CD1c-positive myeloid dendritic cell (primary cell): ENCODE data around the gene NTSR2.

Experiments used
- DNase-seq: peaks from one replicate; pipeline ENCODE4 v3.0.0-alpha.2; 2016; ENCODE audit errors: extremely low spot score

The NTSR2 gene

GRCh38 chr2:11657646-11658045 is 12.3 kb downstream of the NTSR2 start:
- no peak for DNase-seq

- no peak for DNase-seq
These were observed 12.8 kb downstream of the NTSR2 start for GRCh38 chr2:11657195-11657594.

- DNase-seq, result no peak
These were observed 13.3 kb downstream of the NTSR2 start for GRCh38 chr2:11656671-11657101.

GRCh38 chr2:11656252-11656651 is 13.7 kb downstream of the NTSR2 start:
- DNase-seq, result no peak

GRCh38 chr2:11655495-11655894 is 14.5 kb downstream of the NTSR2 start:
- no peak for DNase-seq

GRCh38 chr2:11652553-11652952 is 17.4 kb downstream of the NTSR2 start:
- no peak for DNase-seq

GRCh38 chr2:11651856-11652548 is 18.0 kb downstream of the NTSR2 start:
- no peak for DNase-seq

- no peak for DNase-seq
These were observed 20.9 kb downstream of the NTSR2 start for GRCh38 chr2:11649093-11649492.

- DNase-seq, result no peak
These were observed 22.0 kb downstream of the NTSR2 start for GRCh38 chr2:11647834-11648600.

GRCh38 chr2:11646530-11646929 is 23.5 kb downstream of the NTSR2 start:
- no peak for DNase-seq

- DNase-seq, result no peak
These were observed 25.7 kb downstream of the NTSR2 start for GRCh38 chr2:11644293-11644692.

GRCh38 chr2:11642972-11643371 is 27.0 kb downstream of the NTSR2 start:
- DNase-seq, result no peak

GRCh38 chr2:11640132-11640531 is 29.9 kb downstream of the NTSR2 start:
- no peak for DNase-seq

GRCh38 chr2:11639503-11639902 is 30.5 kb downstream of the NTSR2 start:
- DNase-seq, result no peak

- DNase-seq, result no peak
These were observed 32.4 kb downstream of the NTSR2 start for GRCh38 chr2:11637546-11637945.

- no peak for DNase-seq
These were observed 33.3 kb downstream of the NTSR2 start for GRCh38 chr2:11636593-11637295.

- no peak for DNase-seq
These were observed 34.9 kb downstream of the NTSR2 start for GRCh38 chr2:11635141-11635540.

GRCh38 chr2:11634584-11634983 is 35.4 kb downstream of the NTSR2 start:
- no peak for DNase-seq

- DNase-seq, result no peak
These were observed 36.0 kb downstream of the NTSR2 start for GRCh38 chr2:11633923-11634478.

GRCh38 chr2:11631462-11631861 is 38.5 kb downstream of the NTSR2 start:
- DNase-seq, result no peak

- DNase-seq, result no peak
These were observed 39.1 kb downstream of the NTSR2 start for GRCh38 chr2:11630855-11631254.

- no peak for DNase-seq
These were observed 40.1 kb downstream of the NTSR2 start for GRCh38 chr2:11629851-11630250.
